DOHH2 (cell line): ENCODE results near the gene ST14.

ENCODE experiments used
- CTCF ChIP-seq: fragments of 200-600 bp; sonication (generic); IDR thresholded peaks from one replicate; pipeline ENCODE4 v1.5.1; 2014; ENCODE audit warnings: antibody characterized with exemption, mild to moderate bottlenecking, low read depth, low read length; ENCODE audit not compliant: poor library complexity, severe bottlenecking
- EZH2phosphoT487 ChIP-seq: fragments of 200-600 bp; sonication (generic); IDR thresholded peaks from 2 replicates; pipeline ENCODE4 v1.6.1; 2017; ENCODE audit warnings: borderline replicate concordance, mild to moderate bottlenecking, antibody characterized with exemption, low read length, moderate library complexity, mixed read lengths

GRCh38 chr11:130214861-130215530 lies 55.4 kb downstream of the ST14 start:
- TF ChIP-seq CTCF, result no peak
- TF ChIP-seq EZH2phosphoT487, result no peak
